Prostate gland (tissue), 2 donors: ENCODE measurements around the gene ZSWIM1. TPM values are rescaled to one million over a fixed set of nuclear protein-coding genes. Genes with fewer than 3 reads are reported as not detected.
"Not testable (repeated sequence)": the region's sequence is repeated elsewhere in the genome, so short reads cannot be mapped to it uniquely, and the experiment has no call there.

Source experiments
- DNase-seq: peaks from one replicate; pipeline ENCODE4 v3.0.0-alpha.2; 2019; ENCODE audit warnings: low spot score
- H3K27ac ChIP-seq, 2 donors: fragments of 200-600 bp; sonication (generic); 2 replicates each; pipeline ENCODE4 v1.5.1; 2017 to 2019
- H3K27me3 ChIP-seq: fragments of 200-600 bp; sonication (generic); replicated peaks from 2 replicates; pipeline ENCODE4 v1.5.1; 2019; ENCODE audit not compliant: insufficient read depth
- H3K36me3 ChIP-seq, 2 donors: fragments of 200-600 bp; sonication (generic); 1 replicate in 1 of 2; 2 replicates in 1 of 2; pipeline versions ENCODE4 v1.5.1 to v1.8.1; 2017 to 2019
- H3K4me1 ChIP-seq: fragments of 200-600 bp; sonication (generic); replicated peaks from 2 replicates; pipeline ENCODE4 v1.5.1; 2019
- H3K4me3 ChIP-seq, 2 donors: fragments of 200-600 bp; sonication (generic); 2 replicates each; pipeline ENCODE4 v1.5.1; 2017 to 2019
- H3K9me3 ChIP-seq: fragments of 200-600 bp; sonication (generic); 2 replicates; pipeline ENCODE4 v1.5.1; 2017
- POLR2A ChIP-seq: fragments of 450-650 bp; IDR thresholded peaks from one replicate; pipeline ENCODE4 v1.6.1; 2016; ENCODE audit warnings: antibody characterized with exemption, mild to moderate bottlenecking
- POLR2AphosphoS5 ChIP-seq: sonication (generic); formaldehyde crosslinking; IDR thresholded peaks from one replicate; pipeline ENCODE4 v1.6.1; 2017; ENCODE audit warnings: antibody characterized with exemption
- WGBS: methylation state at CpG from one replicate; pipeline ENCODE4 v1.1.5; 2018; 5-methylcytosine and 5-hydroxymethylcytosine counted together
- intact Hi-C: fragments of 100-400 bp; cut with DNase I; formaldehyde crosslinking; loops from one replicate; pipeline ENCODE4 v1.14.2; 2022
- total RNA-seq, 2 donors: library from RNA; depleted of rRNA; stranded (reverse); fragments of >200 nt; gene quantifications; one replicate each; pipeline ENCODE4 v1.1.0, GENCODE V29; 2016
- TF ChIP-seq, protein P1 (sequence below), 4 experiments: fragments of 200-600 bp in 2 of 4; fragments of 450-650 bp in 2 of 4; sonication (generic) in 2 of 4; IDR thresholded peaks; 1 replicate in 3 of 4; 2 replicates in 1 of 4; pipeline ENCODE4 v1.5.1; 2016 to 2019; ENCODE audit warnings: antibody characterized with exemption in 4 of 4, mild to moderate bottlenecking in 2 of 4, moderate library complexity in 2 of 4

The ZSWIM1 gene
- total RNA-seq, 2 donors from 2014 or later = 13.8 to 17.8 TPM

DNA sequence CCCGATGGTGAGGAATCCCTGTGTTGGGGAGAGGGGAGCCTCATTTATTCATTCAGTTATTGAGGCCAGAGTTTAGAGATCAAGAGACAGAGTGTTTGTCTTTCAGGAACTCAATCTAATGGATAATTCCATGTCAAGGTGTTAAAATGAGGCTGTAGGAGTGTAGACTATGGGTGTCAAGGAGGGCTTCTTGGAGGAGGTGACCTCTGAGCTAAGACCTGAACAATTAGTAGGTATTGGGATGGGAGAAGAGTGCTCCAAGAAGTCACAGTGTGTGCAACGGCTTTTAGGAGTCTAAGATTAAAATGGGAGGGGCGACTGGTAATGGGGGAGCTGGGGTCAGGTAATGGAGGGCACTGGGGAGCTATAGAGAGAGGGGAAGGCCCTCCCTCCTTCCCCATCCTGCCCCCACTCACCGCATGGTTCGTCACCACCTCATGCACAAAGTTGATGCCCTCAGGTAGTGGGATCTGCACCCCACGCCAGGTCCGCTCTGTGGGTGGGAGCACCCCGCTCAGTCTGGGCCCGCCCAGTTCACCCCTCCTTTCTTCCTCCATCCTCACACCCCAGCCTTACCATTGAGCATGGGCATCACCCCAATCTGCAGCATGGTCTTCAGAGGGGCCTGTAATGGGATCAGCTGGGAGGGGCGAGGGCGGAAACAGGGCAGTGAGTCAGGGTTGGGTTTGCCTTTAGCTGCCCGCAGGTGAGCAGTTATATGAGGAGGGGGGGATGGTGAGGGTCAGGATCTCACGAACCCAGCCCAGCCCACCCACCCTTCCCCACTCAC is 18.2 kb downstream of the ZSWIM1 start:
- Histone ChIP-seq H3K4me3 (no peak overlapping the region), H3K27me3 (no peaks in the 10 kb centered on the region), H3K9me3 (no peaks in the 10 kb centered on the region), H3K27ac (no peak overlapping the region), H3K36me3 (no peaks in the 10 kb centered on the region), H3K4me1 (no peaks in the 10 kb centered on the region)
- intact Hi-C loops = loop anchor here (10.0 kb wide), 1 partner anchor 66 kb away; no protein-coding TSS in a partner anchor
- TF ChIP-seq POLR2AphosphoS5 = no peak
- TF ChIP-seq, protein P1, sequence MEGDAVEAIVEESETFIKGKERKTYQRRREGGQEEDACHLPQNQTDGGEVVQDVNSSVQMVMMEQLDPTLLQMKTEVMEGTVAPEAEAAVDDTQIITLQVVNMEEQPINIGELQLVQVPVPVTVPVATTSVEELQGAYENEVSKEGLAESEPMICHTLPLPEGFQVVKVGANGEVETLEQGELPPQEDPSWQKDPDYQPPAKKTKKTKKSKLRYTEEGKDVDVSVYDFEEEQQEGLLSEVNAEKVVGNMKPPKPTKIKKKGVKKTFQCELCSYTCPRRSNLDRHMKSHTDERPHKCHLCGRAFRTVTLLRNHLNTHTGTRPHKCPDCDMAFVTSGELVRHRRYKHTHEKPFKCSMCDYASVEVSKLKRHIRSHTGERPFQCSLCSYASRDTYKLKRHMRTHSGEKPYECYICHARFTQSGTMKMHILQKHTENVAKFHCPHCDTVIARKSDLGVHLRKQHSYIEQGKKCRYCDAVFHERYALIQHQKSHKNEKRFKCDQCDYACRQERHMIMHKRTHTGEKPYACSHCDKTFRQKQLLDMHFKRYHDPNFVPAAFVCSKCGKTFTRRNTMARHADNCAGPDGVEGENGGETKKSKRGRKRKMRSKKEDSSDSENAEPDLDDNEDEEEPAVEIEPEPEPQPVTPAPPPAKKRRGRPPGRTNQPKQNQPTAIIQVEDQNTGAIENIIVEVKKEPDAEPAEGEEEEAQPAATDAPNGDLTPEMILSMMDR (IDR thresholded peaks at IDR 0.05) = no peak
- TF ChIP-seq POLR2A = no peak
- no peak for DNase-seq
- 88% methylated on average over 13 of the region's 13 CpGs for WGBS

DNA sequence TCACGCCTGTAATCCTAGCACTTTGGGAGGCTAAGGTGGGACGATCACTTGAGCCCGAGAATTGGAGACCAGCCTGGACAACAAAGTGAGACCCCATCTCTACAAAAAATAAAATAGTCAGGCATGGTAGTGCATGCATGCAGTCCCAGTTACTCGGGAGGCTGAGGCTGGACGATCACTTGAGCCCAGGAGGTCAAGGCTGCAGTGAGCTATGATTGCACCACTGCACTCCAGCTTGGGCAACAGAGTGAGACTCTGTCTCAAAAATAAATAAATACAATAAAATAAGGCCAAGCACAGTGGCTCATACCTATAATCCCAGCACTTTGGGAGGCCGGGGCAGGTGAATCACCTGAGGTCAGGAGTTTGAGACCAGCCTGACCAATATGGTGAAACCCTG is 20.3 kb downstream of the ZSWIM1 start:
- H3K4me1 ChIP-seq, DNase-seq, H3K4me3 ChIP-seq, H3K9me3 ChIP-seq, H3K27me3 ChIP-seq, intact Hi-C loops, H3K27ac ChIP-seq, H3K36me3 ChIP-seq: not testable (repeated sequence)
- 95% methylated on average over 6 of the region's 6 CpGs for WGBS

DNA sequence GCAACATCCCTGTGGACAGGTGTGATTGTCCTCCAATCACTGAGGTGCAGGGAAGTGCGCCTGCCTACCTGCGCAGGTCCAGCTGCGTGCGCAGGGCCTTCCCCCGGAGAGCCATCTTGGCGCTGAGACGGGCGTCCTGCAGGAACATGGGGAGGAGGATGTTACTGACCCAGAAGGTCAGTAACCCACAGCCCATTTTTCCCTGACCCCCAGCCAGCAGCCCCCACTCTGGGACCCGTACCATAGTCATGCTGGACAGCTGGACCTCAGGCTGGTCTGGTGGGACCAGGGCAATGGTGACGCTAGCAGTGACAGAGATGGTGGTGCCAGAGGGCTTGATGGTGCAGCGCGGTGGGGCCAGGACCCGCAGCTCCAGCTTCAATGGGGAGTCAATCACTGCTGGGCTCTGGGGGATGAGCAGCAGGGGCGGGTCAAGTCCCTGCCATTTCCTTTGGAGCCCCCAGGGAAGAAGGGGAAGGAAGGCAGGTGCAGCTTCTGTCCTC is 21.2 kb downstream of the ZSWIM1 start:
- H3K36me3 ChIP-seq = no peaks in the 10 kb centered on the region
- intact Hi-C loops = no loop called here
- H3K4me3 ChIP-seq = no peak overlapping the region
- DNase-seq = no peak
- H3K4me1 ChIP-seq = no peaks in the 10 kb centered on the region
- H3K9me3 ChIP-seq = no peaks in the 10 kb centered on the region
- 96% methylated on average over 14 of the region's 14 CpGs for WGBS
- H3K27ac ChIP-seq = no peak overlapping the region
- H3K27me3 ChIP-seq = no peaks in the 10 kb centered on the region
- TF ChIP-seq, protein P1 (IDR thresholded peaks at IDR 0.05) = no peak

DNA sequence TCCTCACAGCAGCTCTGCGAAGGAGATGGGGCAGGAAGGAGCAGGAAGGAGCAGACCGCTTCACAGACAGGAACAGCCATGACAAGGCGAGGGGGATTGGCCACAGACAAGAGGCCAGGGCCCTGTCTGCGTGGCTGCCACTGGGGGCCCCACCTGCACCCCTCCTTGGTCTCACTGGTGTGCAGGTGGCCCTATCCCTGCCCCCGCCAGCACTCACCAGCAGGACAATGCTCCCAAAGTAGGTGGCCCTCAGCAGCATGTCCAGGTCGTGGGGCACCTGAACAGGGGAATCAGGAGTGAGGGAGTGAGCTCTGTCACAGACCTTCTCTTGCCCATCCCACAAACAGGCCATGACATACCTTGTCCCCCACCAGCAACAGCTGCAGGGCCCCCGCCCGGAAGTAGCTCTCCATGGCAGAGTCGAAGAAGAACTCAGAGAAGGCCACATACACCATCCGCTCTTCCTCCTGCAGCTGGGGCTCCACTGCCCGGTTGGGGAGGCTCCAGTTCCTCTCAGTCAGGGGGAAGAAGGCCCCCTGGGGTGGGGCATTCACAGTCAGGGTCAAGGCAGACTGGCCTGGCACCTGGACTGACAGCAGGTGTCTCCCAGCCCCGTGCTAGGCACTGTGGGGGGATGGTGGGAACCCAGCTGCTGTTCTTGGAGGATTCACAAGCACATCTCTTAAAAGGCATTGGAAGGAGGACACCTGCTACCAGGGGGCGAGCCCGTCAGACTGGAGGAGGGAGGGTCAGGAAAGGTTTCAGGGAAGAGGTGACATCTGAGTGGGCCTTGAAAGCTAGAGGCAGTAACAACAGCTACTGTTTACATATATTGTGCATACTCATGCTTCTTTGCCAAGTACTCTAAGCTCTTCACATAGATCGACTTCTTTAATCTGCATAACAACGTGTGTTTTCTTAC is 23.8 kb downstream of the ZSWIM1 start:
- Histone ChIP-seq H3K4me1 (no peaks in the 10 kb centered on the region), H3K4me3 (no peak overlapping the region), H3K27ac (no peak overlapping the region), H3K36me3 (no peaks in the 10 kb centered on the region), H3K9me3 (no peaks in the 10 kb centered on the region), H3K27me3 (no peaks in the 10 kb centered on the region)
- no peak for DNase-seq
- WGBS = 85% methylated on average over 15 of the region's 16 CpGs
- TF ChIP-seq, protein P1 (IDR thresholded peaks at IDR 0.05) = no peak
- no peak for TF ChIP-seq POLR2AphosphoS5
- no peak for TF ChIP-seq POLR2A
- intact Hi-C loops = no loop called here

DNA sequence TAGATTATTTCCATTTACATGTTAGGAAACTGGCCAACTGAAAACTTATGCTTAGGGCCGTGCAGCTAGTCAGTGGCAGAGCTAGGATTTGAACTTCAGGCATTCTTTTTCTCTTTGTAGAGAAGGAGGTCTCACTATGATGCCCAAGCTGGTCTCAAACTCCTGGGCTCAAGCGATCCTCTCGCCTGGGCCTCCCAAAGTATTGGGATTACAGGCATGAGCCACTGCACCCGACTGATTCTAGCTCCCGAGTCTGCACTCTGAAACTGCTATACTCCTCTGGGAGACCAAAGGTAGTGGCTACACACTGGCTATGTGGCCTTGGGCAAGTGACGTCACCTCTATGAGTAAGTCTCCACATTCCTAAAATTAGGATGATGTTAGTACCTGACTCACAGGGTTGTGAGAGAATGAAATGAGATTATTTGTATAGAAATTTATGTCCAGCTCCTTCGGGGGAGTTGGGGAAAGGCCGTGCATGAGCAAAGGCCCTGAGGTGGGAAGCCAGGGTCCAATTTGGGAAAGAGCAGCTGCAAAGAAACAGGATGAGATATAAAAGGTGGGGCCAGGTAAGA is 24.6 kb downstream of the ZSWIM1 start:
- no peak for DNase-seq
- H3K4me1 ChIP-seq = no peaks in the 10 kb centered on the region
- WGBS = 92% methylated on average over 8 of the region's 8 CpGs
- H3K27me3 ChIP-seq = no peaks in the 10 kb centered on the region
- no peaks in the 10 kb centered on the region for H3K9me3 ChIP-seq
- H3K4me3 ChIP-seq = no peak overlapping the region
- TF ChIP-seq, protein P1 (IDR thresholded peaks at IDR 0.05) = no peak
- TF ChIP-seq POLR2A = no peak
- TF ChIP-seq POLR2AphosphoS5 = no peak
- no peaks in the 10 kb centered on the region for H3K36me3 ChIP-seq
- no peak overlapping the region for H3K27ac ChIP-seq
- intact Hi-C loops = no loop called here
